Prostate gland (tissue), 2 donors: Measurements from ENCODE around the gene NCF2.

Experiments
- CTCF ChIP-seq, 4 experiments: fragments of 200-600 bp in 2 of 4; fragments of 450-650 bp in 2 of 4; sonication (generic) in 2 of 4; IDR thresholded peaks; 1 replicate in 3 of 4; 2 replicates in 1 of 4; pipeline ENCODE4 v1.5.1; 2016 to 2019; ENCODE audit warnings: antibody characterized with exemption in 4 of 4, mild to moderate bottlenecking in 2 of 4, moderate library complexity in 2 of 4
- POLR2A ChIP-seq: fragments of 450-650 bp; IDR thresholded peaks from one replicate; pipeline ENCODE4 v1.6.1; 2016; ENCODE audit warnings: antibody characterized with exemption, mild to moderate bottlenecking

DNA sequence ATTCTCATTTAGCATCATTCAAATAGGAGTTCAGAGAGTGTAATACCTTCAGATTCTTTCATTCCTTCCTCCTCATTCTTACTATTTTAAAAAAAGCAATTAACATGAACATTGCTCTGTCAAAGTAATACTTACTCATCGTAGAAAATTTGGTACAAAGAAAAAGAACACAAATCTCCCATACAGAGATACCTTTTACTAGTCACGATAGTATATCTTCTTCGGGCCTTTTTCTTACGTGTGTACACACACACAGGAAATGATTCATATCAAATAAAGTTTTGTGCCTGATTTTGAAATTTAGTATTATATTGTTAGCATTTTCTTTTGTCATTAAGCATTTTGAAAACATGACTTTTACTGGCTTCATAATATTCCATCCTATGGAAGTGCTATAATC is 52.9 kb downstream of the NCF2 start:
- no peak for TF ChIP-seq POLR2A
- no peak for TF ChIP-seq CTCF (IDR thresholded peaks at IDR 0.05)
